HG02642 (cell line): ENCODE measurements around the gene EXT2.

Experiments used
- ATAC-seq: cut with Tn5 transposase; IDR thresholded peaks from one replicate; pipeline ENCODE4 v1.9.1; 2021; ENCODE audit warnings: mild to moderate bottlenecking; ENCODE audit not compliant: unreplicated experiment, poor library complexity

EXT2 gene

GRCh38 chr11:44128729-44129128, 33.3 kb downstream of the EXT2 start:
- ATAC-seq = no peak

GRCh38 chr11:44130751-44131150, 35.3 kb downstream of the EXT2 start:
- no peak for ATAC-seq

- no peak for ATAC-seq
These were observed 38.0 kb downstream of the EXT2 start for GRCh38 chr11:44133335-44133946.

- ATAC-seq = no peak
These were observed 39.1 kb downstream of the EXT2 start for GRCh38 chr11:44134625-44135024.

- ATAC-seq = no peak
These were observed 40.9 kb downstream of the EXT2 start for GRCh38 chr11:44136176-44136945.

- ATAC-seq = no peak
These were observed 41.6 kb downstream of the EXT2 start for GRCh38 chr11:44137057-44137456.

GRCh38 chr11:44138286-44138685, 42.8 kb downstream of the EXT2 start:
- ATAC-seq = no peak

- ATAC-seq = no peak
These were observed 43.5 kb downstream of the EXT2 start for GRCh38 chr11:44138980-44139379.

GRCh38 chr11:44139565-44140330, 44.3 kb downstream of the EXT2 start:
- no peak for ATAC-seq

GRCh38 chr11:44140372-44140771, 44.9 kb downstream of the EXT2 start:
- ATAC-seq = no peak

- no peak for ATAC-seq
These were observed 45.3 kb downstream of the EXT2 start for GRCh38 chr11:44140805-44141204.

GRCh38 chr11:44143987-44144909, 48.8 kb downstream of the EXT2 start:
- ATAC-seq = no peak

GRCh38 chr11:44145011-44145775, 49.7 kb downstream of the EXT2 start:
- ATAC-seq = no peak

- no peak for ATAC-seq
These were observed 51.5 kb downstream of the EXT2 start for GRCh38 chr11:44146931-44147330.

GRCh38 chr11:44147751-44148150, 52.3 kb downstream of the EXT2 start:
- ATAC-seq = no peak

- no peak for ATAC-seq
These were observed 54.2 kb downstream of the EXT2 start for GRCh38 chr11:44149651-44150050.

- no peak for ATAC-seq
These were observed 54.9 kb downstream of the EXT2 start for GRCh38 chr11:44150401-44150800.

GRCh38 chr11:44157019-44157418, 61.5 kb downstream of the EXT2 start:
- ATAC-seq = no peak

GRCh38 chr11:44158384-44158783, 62.9 kb downstream of the EXT2 start:
- ATAC-seq = no peak
